Caco-2 (cell line): ENCODE results near the gene RANBP10. TPM values are rescaled to one million over a fixed set of nuclear protein-coding genes. Genes with fewer than 3 reads are reported as not detected.
A peak's percentile ranks its signal among the peaks of the same experiment; 100 is the strongest.

Source experiments
- BruUV-seq: library from RNA; stranded (reverse); fragments of 400-500 nt; replicated peaks from 2 replicates; lab custom pipeline; 2021; lab: Mats Ljungman, UMichigan
- CTCF ChIA-PET: fragments of 300-600 bp; sonication (Branson Sonifier 250); formaldehyde crosslinking; loops from one replicate; lab custom pipeline; 2022; ENCODE audit warnings: antibody characterized with exemption; lab: Charles Lee
- POLR2A ChIA-PET: fragments of 300-600 bp; sonication (Branson Sonifier 250); formaldehyde crosslinking; loops from one replicate; lab custom pipeline; 2022; ENCODE audit warnings: antibody characterized with exemption; lab: Charles Lee
- DNase-seq, 2 experiments: peaks; one replicate each; pipeline versions ENCODE4 v3.0.0 to v3.0.0-alpha.2; 2020 to 2022
- H3K27me3 ChIP-seq: replicated peaks from 2 replicates; pipeline ENCODE4 v1.6.0; 2011; ENCODE audit warnings: low read length; ENCODE audit not compliant: control insufficient read depth, insufficient read depth
- H3K36me3 ChIP-seq: 2 replicates; pipeline ENCODE4 v1.5.1; 2011; ENCODE audit warnings: low read length; ENCODE audit not compliant: control insufficient read depth, insufficient read depth
- H3K4me1 ChIP-seq: fragments of 250-450 bp; sonication (Bioruptor Pico); 2 replicates; pipeline ENCODE4 v1.5.1; 2020; ENCODE audit warnings: mild to moderate bottlenecking
- H3K4me3 ChIP-seq: 2 replicates; pipeline ENCODE4 v1.5.1; 2011; ENCODE audit warnings: low read depth, mild to moderate bottlenecking, control low read depth, low read length
- H3K9me3 ChIP-seq: fragments of 250-450 bp; sonication (Bioruptor Pico); 2 replicates; pipeline ENCODE4 v1.5.1; 2020; ENCODE audit warnings: mild to moderate bottlenecking, moderate library complexity
- H3K27ac Mint-ChIP-seq: one replicate; pipeline ENCODE4 v1.8.0; 2022; ENCODE audit warnings: mixed read lengths; ENCODE audit not compliant: unreplicated experiment
- H3K27me3 Mint-ChIP-seq: one replicate; pipeline ENCODE4 v1.8.0; 2022; ENCODE audit warnings: mixed read lengths; ENCODE audit not compliant: insufficient read depth, unreplicated experiment
- H3K36me3 Mint-ChIP-seq: one replicate; pipeline ENCODE4 v1.8.0; 2022; ENCODE audit warnings: mild to moderate bottlenecking, mixed read lengths; ENCODE audit not compliant: insufficient read depth, unreplicated experiment
- H3K4me1 Mint-ChIP-seq: one replicate; pipeline ENCODE4 v1.8.0; 2022; ENCODE audit warnings: low read depth, mixed read lengths; ENCODE audit not compliant: unreplicated experiment
- H3K4me3 Mint-ChIP-seq: one replicate; pipeline ENCODE4 v1.8.0; 2022; ENCODE audit warnings: mild to moderate bottlenecking, moderate library complexity, mixed read lengths; ENCODE audit not compliant: unreplicated experiment
- H3K9me3 Mint-ChIP-seq: one replicate; pipeline ENCODE4 v1.8.0; 2022; ENCODE audit warnings: mixed read lengths; ENCODE audit not compliant: unreplicated experiment
- CTCF ChIP-seq, 2 experiments: fragments of 200-600 bp in 1 of 2; IDR thresholded peaks; 1 replicate in 1 of 2; 2 replicates in 1 of 2; pipeline versions ENCODE4 v1.5.1 to v1.8.0; 2011 to 2022; ENCODE audit warnings: antibody characterized with exemption in 1 of 2, control low read depth in 1 of 2, inconsistent platforms in 1 of 2, low read depth in 1 of 2, low read length in 1 of 2, mild to moderate bottlenecking in 1 of 2, moderate library complexity in 1 of 2; ENCODE audit not compliant: insufficient read depth in 1 of 2, severe bottlenecking in 1 of 2, unreplicated experiment in 1 of 2
- intact Hi-C: fragments of 100-400 bp; cut with micrococcal nuclease; formaldehyde crosslinking; loops from one replicate; pipeline ENCODE4 v1.10.0; 2022; ENCODE audit not compliant: unreplicated experiment
- total RNA-seq: library from RNA; stranded (reverse); gene quantifications from 2 replicates; pipeline ENCODE4 v1.2.3, GENCODE V29; 2022

RANBP10 gene
- total RNA-seq, 1 experiment from 2014 or later = 21.8 TPM

GRCh38 chr16:67750466-67750865 is 55.9 kb downstream of the RANBP10 start:
- intact Hi-C loops = no loop called here
- H3K27me3 Mint-ChIP-seq = no peaks in the 10 kb centered on the region
- no peak for DNase-seq
- peaks cover 6% of the 10 kb centered on the region for H3K4me1 Mint-ChIP-seq
- no peaks in the 10 kb centered on the region for H3K4me1 ChIP-seq
- no peaks in the 10 kb centered on the region for H3K9me3 ChIP-seq
- no peaks in the 10 kb centered on the region for H3K27me3 ChIP-seq
- H3K27ac Mint-ChIP-seq = no peak overlapping the region
- POLR2A ChIA-PET = no interaction called here
- no peaks in the 10 kb centered on the region for H3K36me3 ChIP-seq
- H3K4me3 ChIP-seq = no peak overlapping the region
- CTCF ChIA-PET = interaction anchor here (0.5 kb wide), 1 partner anchor 43 kb away, joined by 4 read pairs; no protein-coding TSS in a partner anchor
- H3K4me3 Mint-ChIP-seq = no peak overlapping the region
- peaks cover 8% of the 10 kb centered on the region for H3K36me3 Mint-ChIP-seq
- TF ChIP-seq CTCF (IDR thresholded peaks at IDR 0.05; ENCODE audit: insufficient read depth in 1 of 2, low read depth in 1 of 2, low read length in 1 of 2, severe bottlenecking in 1 of 2, unreplicated experiment in 1 of 2) = no peak
- BruUV-seq = no TSS peak
- H3K9me3 Mint-ChIP-seq = no peaks in the 10 kb centered on the region

- POLR2A ChIA-PET = no interaction called here
- no TSS peak for BruUV-seq
These were observed 56.8 kb downstream of the RANBP10 start for GRCh38 chr16:67749436-67750078.

GRCh38 chr16:67748834-67749233 is 57.5 kb downstream of the RANBP10 start:
- Histone ChIP-seq H3K4me1 (no peaks in the 10 kb centered on the region), H3K36me3 (peaks cover 3% of the 10 kb centered on the region; the same call in 1 of the 2 replicates), H3K9me3 (no peaks in the 10 kb centered on the region), H3K4me3 (no peak overlapping the region), H3K27me3 (no peaks in the 10 kb centered on the region)
- H3K27ac Mint-ChIP-seq = peak overlapping the region; percentile 22
- ChIA-PET CTCF (interaction anchor here (0.6 to 1.2 kb wide), 2 partner anchors 16 to 68 kb away, joined by 3 to 4 read pairs; no protein-coding TSS in a partner anchor), POLR2A (no interaction called here)
- no peak for TF ChIP-seq CTCF (IDR thresholded peaks at IDR 0.05; ENCODE audit: insufficient read depth in 1 of 2, low read depth in 1 of 2, low read length in 1 of 2, severe bottlenecking in 1 of 2, unreplicated experiment in 1 of 2)
- H3K27me3 Mint-ChIP-seq = no peaks in the 10 kb centered on the region
- H3K4me1 Mint-ChIP-seq = peaks cover 6% of the 10 kb centered on the region
- no peak overlapping the region for H3K4me3 Mint-ChIP-seq
- peaks cover 8% of the 10 kb centered on the region for H3K36me3 Mint-ChIP-seq
- BruUV-seq = no TSS peak
- no peak for DNase-seq
- H3K9me3 Mint-ChIP-seq = no peaks in the 10 kb centered on the region
- intact Hi-C loops = no loop called here

More at GRCh38 chr16:67749436-67750078, 56.8 kb downstream of the RANBP10 start:
- no peak overlapping the region for H3K27ac Mint-ChIP-seq
- no peak for DNase-seq
- H3K36me3 ChIP-seq = no peaks in the 10 kb centered on the region; the same call in 1 of the 2 replicates
- no peaks in the 10 kb centered on the region for H3K27me3 Mint-ChIP-seq
- peaks cover 6% of the 10 kb centered on the region for H3K4me1 Mint-ChIP-seq
- H3K4me1 ChIP-seq = no peaks in the 10 kb centered on the region
- H3K4me3 ChIP-seq = no peak overlapping the region
- no peaks in the 10 kb centered on the region for H3K9me3 Mint-ChIP-seq
- no peak for TF ChIP-seq CTCF (IDR thresholded peaks at IDR 0.05; ENCODE audit: insufficient read depth in 1 of 2, low read depth in 1 of 2, low read length in 1 of 2, severe bottlenecking in 1 of 2, unreplicated experiment in 1 of 2)
- peaks cover 8% of the 10 kb centered on the region for H3K36me3 Mint-ChIP-seq
- no peaks in the 10 kb centered on the region for H3K9me3 ChIP-seq
- intact Hi-C loops = no loop called here
- H3K27me3 ChIP-seq = no peaks in the 10 kb centered on the region
- CTCF ChIA-PET = interaction anchor here (0.6 to 1.2 kb wide), 2 partner anchors 17 to 67 kb away, joined by 3 to 4 read pairs; no protein-coding TSS in a partner anchor
- H3K4me3 Mint-ChIP-seq = no peak overlapping the region
